Measurements from ENCODE around the gene RETSAT.
"Not testable (repeated sequence)": the region's sequence is repeated elsewhere in the genome, so short reads cannot be mapped to it uniquely, and the experiment has no call there.

The RETSAT gene

DNA sequence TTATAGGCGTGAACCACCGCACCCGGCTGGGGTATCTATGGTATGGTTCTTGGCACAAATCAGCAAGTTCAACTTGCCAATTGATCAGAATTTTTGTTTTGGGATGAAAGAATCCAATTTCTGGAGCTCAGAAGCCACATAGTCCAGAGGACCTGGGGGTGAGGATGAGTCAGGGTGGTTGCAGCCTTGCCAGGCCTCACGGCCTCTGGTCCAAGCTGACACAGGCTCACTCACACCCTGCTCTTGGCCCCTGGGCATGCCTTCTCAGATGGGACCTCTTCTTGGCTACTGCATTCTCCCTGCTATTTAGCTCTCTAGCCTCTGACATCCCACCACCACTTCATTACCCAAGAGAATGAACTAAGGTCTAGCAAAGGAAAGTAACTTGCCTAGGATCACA, 39.5 kb upstream of the RETSAT start:
- DNase-seq (ENCODE audit: extremely low read depth, low read depth) = no peak
- TF ChIP-seq, protein P1, sequence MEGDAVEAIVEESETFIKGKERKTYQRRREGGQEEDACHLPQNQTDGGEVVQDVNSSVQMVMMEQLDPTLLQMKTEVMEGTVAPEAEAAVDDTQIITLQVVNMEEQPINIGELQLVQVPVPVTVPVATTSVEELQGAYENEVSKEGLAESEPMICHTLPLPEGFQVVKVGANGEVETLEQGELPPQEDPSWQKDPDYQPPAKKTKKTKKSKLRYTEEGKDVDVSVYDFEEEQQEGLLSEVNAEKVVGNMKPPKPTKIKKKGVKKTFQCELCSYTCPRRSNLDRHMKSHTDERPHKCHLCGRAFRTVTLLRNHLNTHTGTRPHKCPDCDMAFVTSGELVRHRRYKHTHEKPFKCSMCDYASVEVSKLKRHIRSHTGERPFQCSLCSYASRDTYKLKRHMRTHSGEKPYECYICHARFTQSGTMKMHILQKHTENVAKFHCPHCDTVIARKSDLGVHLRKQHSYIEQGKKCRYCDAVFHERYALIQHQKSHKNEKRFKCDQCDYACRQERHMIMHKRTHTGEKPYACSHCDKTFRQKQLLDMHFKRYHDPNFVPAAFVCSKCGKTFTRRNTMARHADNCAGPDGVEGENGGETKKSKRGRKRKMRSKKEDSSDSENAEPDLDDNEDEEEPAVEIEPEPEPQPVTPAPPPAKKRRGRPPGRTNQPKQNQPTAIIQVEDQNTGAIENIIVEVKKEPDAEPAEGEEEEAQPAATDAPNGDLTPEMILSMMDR (IDR thresholded peaks at IDR 0.05; ENCODE audit: low read depth, low read length) = no peak

DNA sequence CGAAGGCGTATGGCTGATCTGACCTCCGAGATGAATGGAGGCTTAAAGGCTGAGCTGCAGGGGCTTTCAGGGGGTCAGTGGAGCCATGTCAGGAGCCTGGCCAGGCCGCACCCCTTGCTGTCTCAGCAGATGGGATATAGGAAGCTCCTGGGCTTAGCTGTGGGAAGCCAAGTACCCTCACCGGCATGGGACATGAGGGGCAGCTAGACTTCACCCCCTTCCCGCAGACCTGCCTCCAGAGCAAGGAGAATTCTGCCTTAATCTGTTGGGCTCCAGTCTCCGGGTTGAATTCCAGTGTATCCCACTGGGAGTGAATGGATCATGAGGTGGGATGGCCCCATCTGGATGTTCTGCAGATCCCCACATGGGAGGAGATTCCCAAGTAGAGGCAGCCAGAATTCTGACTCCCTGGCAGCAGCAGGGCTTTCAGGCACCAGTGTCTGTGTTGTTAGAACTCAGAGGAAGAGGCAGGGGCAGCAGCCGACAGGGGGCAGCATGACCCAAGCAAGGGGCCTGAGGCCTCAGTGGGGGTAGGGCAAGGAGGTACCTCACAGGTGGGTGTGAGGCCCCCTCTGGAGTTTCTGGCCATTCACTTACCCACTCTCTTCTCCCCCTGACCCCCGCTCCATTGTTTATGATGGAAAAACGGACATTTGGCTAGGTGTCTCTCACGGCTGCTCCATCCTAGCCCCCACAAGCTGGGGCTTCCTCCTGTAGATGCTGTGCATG, 36.8 kb upstream of the RETSAT start:
- TF ChIP-seq, protein P1 (IDR thresholded peaks at IDR 0.05; ENCODE audit: low read depth, low read length) = peak; percentile 63
- no peak for DNase-seq (ENCODE audit: extremely low read depth, low read depth)

DNA sequence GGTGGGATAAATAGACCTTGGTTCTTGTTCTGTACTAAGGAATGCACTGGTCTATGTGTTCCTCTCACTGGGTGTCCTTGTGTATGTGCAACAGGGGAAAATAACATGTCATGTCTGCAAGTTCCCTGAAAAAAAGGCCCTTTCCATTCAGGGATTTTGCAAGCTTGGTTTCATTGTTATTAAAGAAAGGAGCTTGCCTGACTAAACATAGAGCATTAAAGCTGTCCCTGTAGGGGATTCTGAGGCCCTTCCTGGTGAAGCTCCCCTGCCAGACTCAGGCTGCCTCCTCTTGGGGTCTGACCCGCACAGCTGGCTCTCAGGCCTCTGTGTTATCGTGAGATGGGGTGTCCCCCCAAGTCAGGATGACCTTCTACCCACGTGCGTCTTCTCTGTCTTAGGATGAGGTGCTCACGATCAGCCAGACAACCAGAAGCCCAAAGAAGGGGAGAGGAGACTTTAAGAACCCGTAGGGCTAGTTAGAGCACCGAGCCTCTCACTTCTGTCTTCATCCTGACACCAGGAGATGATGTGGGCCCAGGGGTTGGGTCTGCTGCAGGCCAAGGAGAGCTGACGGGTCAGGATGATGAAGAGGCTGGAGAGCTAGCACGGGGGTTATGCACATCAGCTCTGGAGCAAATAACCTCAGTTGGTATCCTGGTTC, 34.7 kb upstream of the RETSAT start:
- DNase-seq (ENCODE audit: extremely low read depth, low read depth) = no peak
- TF ChIP-seq, protein P1 (IDR thresholded peaks at IDR 0.05; ENCODE audit: low read depth, low read length) = no peak

DNA sequence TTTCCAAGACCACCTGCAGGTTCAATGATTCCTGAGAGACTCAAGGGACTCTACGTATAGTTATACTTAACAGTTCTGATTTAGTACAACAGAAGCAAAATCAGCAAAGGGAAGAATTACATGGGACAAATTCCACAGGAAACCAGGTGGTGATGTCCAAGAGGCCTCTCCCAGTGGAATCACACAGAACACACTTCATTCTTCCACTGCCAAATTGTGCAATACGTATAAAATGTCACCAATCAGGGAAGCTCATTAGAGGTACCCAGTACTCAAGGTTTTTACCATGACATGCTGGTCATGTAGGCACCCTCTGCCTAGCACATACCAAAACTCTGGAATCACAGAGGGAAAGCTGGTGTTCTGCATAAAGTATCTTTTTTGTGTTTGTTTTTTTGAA, 33.4 kb upstream of the RETSAT start:
- no peak for DNase-seq (ENCODE audit: extremely low read depth, low read depth)
- TF ChIP-seq, protein P1 (IDR thresholded peaks at IDR 0.05; ENCODE audit: low read depth, low read length) = no peak

DNA sequence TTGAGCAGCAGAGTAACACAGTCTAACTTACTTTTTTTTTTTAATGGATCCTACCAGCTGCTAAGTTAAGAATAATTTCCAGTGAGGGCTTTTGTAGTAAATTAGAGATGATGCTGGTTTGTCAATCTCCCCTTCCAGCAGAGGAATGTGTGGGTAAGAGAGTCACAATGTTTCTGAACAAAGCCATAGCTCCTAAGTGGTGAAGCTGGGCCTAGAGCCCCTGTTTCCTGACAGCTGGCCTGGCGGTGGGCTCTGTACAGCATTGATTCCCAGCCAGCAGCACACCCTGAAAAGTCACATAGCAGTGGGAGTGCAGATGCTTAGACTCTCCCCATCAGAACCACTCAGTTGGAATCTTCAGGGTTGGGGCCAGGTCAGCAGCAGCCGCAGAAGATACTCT, 31.4 kb upstream of the RETSAT start:
- TF ChIP-seq, protein P1 (IDR thresholded peaks at IDR 0.05; ENCODE audit: low read depth, low read length) = no peak
- DNase-seq (ENCODE audit: extremely low read depth, low read depth) = no peak

DNA sequence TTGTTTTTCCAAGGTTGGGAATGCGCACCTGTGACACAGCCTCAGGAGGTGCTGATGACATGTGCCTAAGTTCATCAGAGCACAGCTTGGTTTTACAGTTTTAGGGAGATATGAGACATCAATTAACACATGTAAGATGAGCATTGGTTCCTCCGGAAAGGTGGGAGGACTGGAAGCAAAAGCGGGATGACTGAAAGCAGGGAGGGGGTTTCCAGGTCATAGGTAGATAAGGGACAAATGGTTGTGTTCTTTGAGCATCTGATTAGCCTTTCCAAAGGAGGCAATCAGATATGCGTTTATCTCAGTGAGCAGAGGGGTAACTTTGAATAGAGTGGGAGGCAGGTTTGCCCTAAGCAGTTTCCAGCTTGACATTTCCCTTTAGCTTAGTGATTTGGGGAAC, 29.5 kb upstream of the RETSAT start:
- TF ChIP-seq, protein P1 (IDR thresholded peaks at IDR 0.05; ENCODE audit: low read depth, low read length) = no peak
- DNase-seq (ENCODE audit: extremely low read depth, low read depth) = no peak

DNA sequence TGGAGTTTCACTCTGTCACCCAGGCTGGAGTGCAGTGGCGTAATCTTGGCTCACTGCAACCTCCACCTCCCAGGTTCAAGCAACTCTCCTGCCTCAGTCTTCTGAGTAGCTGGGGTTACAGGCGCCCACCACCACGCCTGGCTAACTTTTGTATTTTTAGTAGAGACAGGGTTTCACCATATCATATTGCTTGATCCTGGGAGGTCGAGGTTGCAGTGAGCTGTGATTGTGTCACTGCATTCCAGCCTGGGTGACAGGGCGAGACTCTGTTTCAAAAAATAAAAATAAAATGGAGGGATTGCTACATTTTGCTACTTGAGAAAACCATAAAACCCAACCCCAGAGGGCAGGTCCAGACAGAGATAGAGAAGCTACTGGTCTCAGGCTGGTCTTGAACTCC, 28.8 kb upstream of the RETSAT start:
- DNase-seq (ENCODE audit: extremely low read depth, low read depth) = not testable (repeated sequence)

Data from AG09319 (cell line).